Neural progenitor cell (in vitro differentiated cells): ENCODE results near the gene CYYR1. TPM values are rescaled to one million over a fixed set of nuclear protein-coding genes. Genes with fewer than 3 reads are reported as not detected.

Experiments used
- DNase-seq: peaks from one replicate; pipeline ENCODE4 v3.0.0-alpha.2; 2016; ENCODE audit warnings: low spot score
- H2AFZ ChIP-seq: fragments of 200-600 bp; sonication (generic); replicated peaks from 2 replicates; pipeline ENCODE4 v1.6.1; 2016; ENCODE audit warnings: antibody characterized with exemption
- H3F3A ChIP-seq: fragments of 200-600 bp; sonication (generic); 2 replicates; pipeline ENCODE4 v1.6.1; 2016; ENCODE audit warnings: antibody characterized with exemption, low read depth
- H3K27ac ChIP-seq: fragments of 200-600 bp; sonication (generic); 2 replicates; pipeline ENCODE4 v1.5.1; 2016; ENCODE audit warnings: mild to moderate bottlenecking
- H3K27me3 ChIP-seq: fragments of 200-600 bp; sonication (generic); 2 replicates; pipeline ENCODE4 v1.6.1; 2016; ENCODE audit warnings: mild to moderate bottlenecking, moderate library complexity
- H3K36me3 ChIP-seq: fragments of 200-600 bp; sonication (generic); 2 replicates; pipeline ENCODE4 v1.5.1; 2016
- H3K4me1 ChIP-seq: fragments of 200-600 bp; sonication (generic); 2 replicates; pipeline ENCODE4 v1.6.1; 2016; ENCODE audit warnings: mixed run types
- H3K4me2 ChIP-seq: fragments of 200-600 bp; sonication (generic); 2 replicates; pipeline ENCODE4 v1.6.1; 2016
- H3K4me3 ChIP-seq: fragments of 200-600 bp; sonication (generic); 2 replicates; pipeline ENCODE4 v1.5.1; 2016
- H3K79me2 ChIP-seq: fragments of 200-600 bp; sonication (generic); 2 replicates; pipeline ENCODE4 v1.6.1; 2016; ENCODE audit warnings: low read depth
- H3K9ac ChIP-seq: fragments of 200-600 bp; sonication (generic); 2 replicates; pipeline ENCODE4 v1.6.1; 2016
- H3K9me3 ChIP-seq: fragments of 200-600 bp; sonication (generic); 2 replicates; pipeline ENCODE4 v1.5.1; 2016; ENCODE audit warnings: low read depth
- H4K20me1 ChIP-seq: fragments of 200-600 bp; sonication (generic); 2 replicates; pipeline ENCODE4 v1.6.1; 2016; ENCODE audit warnings: low read depth
- H3K27ac Mint-ChIP-seq: 3 replicates; pipeline ENCODE4 v1.8.0; 2021; ENCODE audit warnings: mixed read lengths
- H3K27me3 Mint-ChIP-seq: 2 replicates; pipeline ENCODE4 v1.8.0; 2022; ENCODE audit warnings: low read depth, mild to moderate bottlenecking, inconsistent platforms, moderate library complexity, mixed read lengths; ENCODE audit not compliant: insufficient read depth
- H3K36me3 Mint-ChIP-seq: 3 replicates; pipeline ENCODE4 v1.8.0; 2021; ENCODE audit warnings: mixed read lengths
- H3K4me1 Mint-ChIP-seq: 3 replicates; pipeline ENCODE4 v1.8.0; 2021; ENCODE audit warnings: mixed read lengths
- H3K4me3 Mint-ChIP-seq: 3 replicates; pipeline ENCODE4 v1.8.0; 2021; ENCODE audit warnings: mild to moderate bottlenecking, moderate library complexity, mixed read lengths
- H3K9me3 Mint-ChIP-seq: 3 replicates; pipeline ENCODE4 v1.8.0; 2020; ENCODE audit warnings: mixed read lengths
- EZH2 ChIP-seq: fragments of 200-600 bp; sonication (generic); IDR thresholded peaks from 2 replicates; pipeline ENCODE4 v1.6.1; 2017; ENCODE audit warnings: antibody characterized with exemption, mild to moderate bottlenecking, moderate library complexity
- EZH2phosphoT487 ChIP-seq: fragments of 200-600 bp; sonication (generic); IDR thresholded peaks from 2 replicates; pipeline ENCODE4 v1.6.1; 2017; ENCODE audit warnings: antibody characterized with exemption
- total RNA-seq: library from RNA; depleted of rRNA; stranded (reverse); fragments of >200 nt; gene quantifications from 2 replicates; pipeline ENCODE4 v1.2.3, GENCODE V29; 2015; ENCODE audit warnings: low replicate concordance
- TF ChIP-seq, protein P1 (sequence below): fragments of 200-600 bp; sonication (generic); IDR thresholded peaks from 2 replicates; pipeline ENCODE4 v1.5.1; 2017; ENCODE audit warnings: antibody characterized with exemption, mild to moderate bottlenecking

The CYYR1 gene
- total RNA-seq, 1 donor from 2014 or later, result 25.7 TPM

DNA sequence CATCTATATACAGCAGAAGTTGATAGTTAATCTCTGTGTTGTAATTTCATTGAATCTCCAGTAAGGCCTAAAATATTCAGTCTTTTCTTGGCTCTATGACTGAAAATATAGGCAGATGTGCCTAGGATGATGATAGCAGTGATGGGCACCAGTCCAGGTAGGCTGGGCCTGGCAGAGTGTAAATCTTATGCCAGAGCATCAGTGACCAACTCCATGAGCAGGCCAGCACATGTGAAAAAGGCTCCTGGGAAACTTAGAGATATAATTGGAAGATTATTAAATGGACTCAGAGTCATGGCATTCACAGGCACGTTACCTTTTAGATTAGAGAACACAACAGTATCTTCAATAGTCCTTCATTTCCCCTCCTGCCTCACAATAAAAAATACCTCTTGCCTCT is 20.7 kb upstream of the CYYR1 start:
- Mint-ChIP-seq H3K36me3 (no peaks in the 10 kb centered on the region), H3K4me3 (no peak overlapping the region), H3K27ac (no peak overlapping the region), H3K9me3 (no peaks in the 10 kb centered on the region), H3K4me1 (no peaks in the 10 kb centered on the region), H3K27me3 (no peaks in the 10 kb centered on the region)
- no peaks in the 10 kb centered on the region for H4K20me1 ChIP-seq
- H2AFZ ChIP-seq, result no peak overlapping the region
- H3K36me3 ChIP-seq, result no peaks in the 10 kb centered on the region
- no peaks in the 10 kb centered on the region for H3K79me2 ChIP-seq
- H3K9ac ChIP-seq, result no peak overlapping the region
- H3K4me2 ChIP-seq, result no peak overlapping the region
- H3K9me3 ChIP-seq, result no peaks in the 10 kb centered on the region
- H3K27ac ChIP-seq, result no peak overlapping the region
- no peak overlapping the region for H3K4me3 ChIP-seq
- no peaks in the 10 kb centered on the region for H3F3A ChIP-seq
- DNase-seq, result no peak
- TF ChIP-seq EZH2phosphoT487 (no peak), EZH2 (no peak)
- TF ChIP-seq, protein P1, sequence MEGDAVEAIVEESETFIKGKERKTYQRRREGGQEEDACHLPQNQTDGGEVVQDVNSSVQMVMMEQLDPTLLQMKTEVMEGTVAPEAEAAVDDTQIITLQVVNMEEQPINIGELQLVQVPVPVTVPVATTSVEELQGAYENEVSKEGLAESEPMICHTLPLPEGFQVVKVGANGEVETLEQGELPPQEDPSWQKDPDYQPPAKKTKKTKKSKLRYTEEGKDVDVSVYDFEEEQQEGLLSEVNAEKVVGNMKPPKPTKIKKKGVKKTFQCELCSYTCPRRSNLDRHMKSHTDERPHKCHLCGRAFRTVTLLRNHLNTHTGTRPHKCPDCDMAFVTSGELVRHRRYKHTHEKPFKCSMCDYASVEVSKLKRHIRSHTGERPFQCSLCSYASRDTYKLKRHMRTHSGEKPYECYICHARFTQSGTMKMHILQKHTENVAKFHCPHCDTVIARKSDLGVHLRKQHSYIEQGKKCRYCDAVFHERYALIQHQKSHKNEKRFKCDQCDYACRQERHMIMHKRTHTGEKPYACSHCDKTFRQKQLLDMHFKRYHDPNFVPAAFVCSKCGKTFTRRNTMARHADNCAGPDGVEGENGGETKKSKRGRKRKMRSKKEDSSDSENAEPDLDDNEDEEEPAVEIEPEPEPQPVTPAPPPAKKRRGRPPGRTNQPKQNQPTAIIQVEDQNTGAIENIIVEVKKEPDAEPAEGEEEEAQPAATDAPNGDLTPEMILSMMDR, result no peak
- H3K27me3 ChIP-seq, result no peaks in the 10 kb centered on the region
- H3K4me1 ChIP-seq, result no peaks in the 10 kb centered on the region

DNA sequence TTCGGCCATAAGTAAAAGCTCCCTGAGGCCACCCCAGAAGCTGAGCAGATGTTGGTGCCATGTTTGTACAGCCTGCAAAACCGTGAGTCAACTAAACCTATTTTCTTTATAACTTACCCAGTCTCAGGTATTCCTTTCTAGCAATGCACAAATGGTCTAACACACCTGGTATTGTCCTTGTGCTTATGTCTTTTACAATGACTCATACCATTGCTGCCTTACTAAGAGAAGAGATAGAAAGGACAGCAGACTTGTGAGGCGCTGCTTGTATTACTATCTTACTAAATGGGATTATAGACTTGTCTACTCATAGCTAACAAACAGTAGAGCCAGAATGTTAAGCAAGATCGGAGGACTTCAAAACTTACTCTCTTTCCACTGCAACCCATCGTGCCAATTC is 18.5 kb upstream of the CYYR1 start:
- H3K4me1 Mint-ChIP-seq, result no peaks in the 10 kb centered on the region
- Histone ChIP-seq H3K36me3 (no peaks in the 10 kb centered on the region), H3K9me3 (no peaks in the 10 kb centered on the region), H3K79me2 (no peaks in the 10 kb centered on the region), H3F3A (no peaks in the 10 kb centered on the region), H3K4me3 (no peak overlapping the region), H4K20me1 (no peaks in the 10 kb centered on the region), H3K27ac (no peak overlapping the region), H3K9ac (no peak overlapping the region), H3K4me1 (no peaks in the 10 kb centered on the region), H2AFZ (no peak overlapping the region), H3K27me3 (no peaks in the 10 kb centered on the region), H3K4me2 (no peak overlapping the region)
- no peaks in the 10 kb centered on the region for H3K27me3 Mint-ChIP-seq
- H3K9me3 Mint-ChIP-seq, result no peaks in the 10 kb centered on the region
- TF ChIP-seq EZH2 (no peak), EZH2phosphoT487 (no peak)
- TF ChIP-seq, protein P1, result no peak
- no peaks in the 10 kb centered on the region for H3K36me3 Mint-ChIP-seq
- no peak overlapping the region for H3K4me3 Mint-ChIP-seq
- no peak overlapping the region for H3K27ac Mint-ChIP-seq
- DNase-seq, result no peak

DNA sequence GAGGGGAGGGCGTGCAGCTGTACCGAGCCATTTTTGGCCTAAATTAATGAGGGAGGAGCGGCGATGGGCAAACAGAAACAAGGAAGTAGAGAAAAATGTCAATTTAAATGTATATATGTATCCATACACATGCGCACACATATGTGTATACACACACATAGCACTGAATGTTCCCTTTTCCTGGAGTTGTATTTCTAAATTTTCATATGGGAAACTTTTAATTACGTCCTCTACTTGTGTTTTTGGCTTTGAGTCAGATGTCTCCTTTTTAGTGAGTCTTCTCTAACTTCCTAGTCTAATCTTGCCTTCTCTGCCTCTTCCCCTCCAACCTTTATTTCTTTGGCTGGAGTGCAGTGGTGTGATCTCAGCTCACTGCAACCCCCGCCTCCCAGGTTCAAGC is 15.4 kb upstream of the CYYR1 start:
- no peaks in the 10 kb centered on the region for H3K9me3 ChIP-seq
- H3K4me2 ChIP-seq, result no peak overlapping the region
- H4K20me1 ChIP-seq, result no peaks in the 10 kb centered on the region
- no peak for DNase-seq
- no peak overlapping the region for H3K27ac Mint-ChIP-seq
- no peaks in the 10 kb centered on the region for H3K79me2 ChIP-seq
- no peaks in the 10 kb centered on the region for H3K9me3 Mint-ChIP-seq
- H3K4me1 ChIP-seq, result no peaks in the 10 kb centered on the region
- no peaks in the 10 kb centered on the region for H3K27me3 ChIP-seq
- TF ChIP-seq, protein P1, result no peak
- TF ChIP-seq EZH2phosphoT487, result no peak
- no peak for TF ChIP-seq EZH2
- H2AFZ ChIP-seq, result no peak overlapping the region
- H3K4me1 Mint-ChIP-seq, result peaks cover 3% of the 10 kb centered on the region
- H3K36me3 ChIP-seq, result no peaks in the 10 kb centered on the region
- H3K4me3 Mint-ChIP-seq, result no peak overlapping the region
- no peaks in the 10 kb centered on the region for H3K36me3 Mint-ChIP-seq
- H3K27ac ChIP-seq, result no peak overlapping the region
- no peaks in the 10 kb centered on the region for H3F3A ChIP-seq
- no peaks in the 10 kb centered on the region for H3K27me3 Mint-ChIP-seq
- no peak overlapping the region for H3K9ac ChIP-seq
- H3K4me3 ChIP-seq, result no peak overlapping the region

DNA sequence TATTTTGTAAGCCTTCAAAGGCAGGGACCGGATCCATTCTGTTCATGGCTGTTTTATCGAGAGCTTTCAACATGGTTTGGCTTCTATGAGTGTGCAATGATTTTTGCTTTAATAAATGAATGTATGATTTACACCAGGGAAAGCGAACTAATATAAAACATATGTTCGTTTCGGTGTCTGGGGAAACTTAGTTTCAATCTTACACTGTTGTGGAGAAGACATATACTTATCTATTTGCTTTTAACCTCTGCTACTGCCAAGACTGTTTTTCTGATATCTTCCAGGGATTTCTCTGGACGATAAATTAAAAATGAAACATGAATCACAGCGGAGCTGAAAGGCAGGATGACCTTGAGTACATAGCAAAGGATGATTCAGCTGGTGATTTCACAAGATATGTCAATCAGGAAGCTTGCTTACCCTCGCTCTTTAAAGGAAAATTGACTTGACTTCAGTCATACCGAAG is 14.7 kb upstream of the CYYR1 start:
- Mint-ChIP-seq H3K27ac (no peak overlapping the region), H3K4me3 (no peak overlapping the region), H3K36me3 (no peaks in the 10 kb centered on the region), H3K9me3 (peaks cover 1% of the 10 kb centered on the region), H3K4me1 (peaks cover 3% of the 10 kb centered on the region), H3K27me3 (no peaks in the 10 kb centered on the region)
- Histone ChIP-seq H3K4me1 (no peaks in the 10 kb centered on the region), H4K20me1 (no peaks in the 10 kb centered on the region), H3K27ac (no peak overlapping the region), H3K27me3 (no peaks in the 10 kb centered on the region), H3K9ac (no peak overlapping the region), H3K36me3 (no peaks in the 10 kb centered on the region), H2AFZ (no peak overlapping the region), H3K4me2 (no peak overlapping the region), H3K79me2 (no peaks in the 10 kb centered on the region), H3K4me3 (no peak overlapping the region), H3F3A (no peaks in the 10 kb centered on the region), H3K9me3 (no peaks in the 10 kb centered on the region)
- no peak for DNase-seq
- TF ChIP-seq EZH2phosphoT487, result no peak
- no peak for TF ChIP-seq EZH2
- TF ChIP-seq, protein P1, result no peak
